Anterior cingulate cortex (tissue), 58 donors: ENCODE data around the gene CLSTN3.

Source experiments
- DNase-seq, 58 donors: peaks; one replicate each; lab custom pipeline; 2025; lab: John Stamatoyannopoulos, UW

The CLSTN3 gene

GRCh38 chr12:7123806-7124522 is 6.2 kb upstream of the CLSTN3 start:
- no peak for DNase-seq

DNA sequence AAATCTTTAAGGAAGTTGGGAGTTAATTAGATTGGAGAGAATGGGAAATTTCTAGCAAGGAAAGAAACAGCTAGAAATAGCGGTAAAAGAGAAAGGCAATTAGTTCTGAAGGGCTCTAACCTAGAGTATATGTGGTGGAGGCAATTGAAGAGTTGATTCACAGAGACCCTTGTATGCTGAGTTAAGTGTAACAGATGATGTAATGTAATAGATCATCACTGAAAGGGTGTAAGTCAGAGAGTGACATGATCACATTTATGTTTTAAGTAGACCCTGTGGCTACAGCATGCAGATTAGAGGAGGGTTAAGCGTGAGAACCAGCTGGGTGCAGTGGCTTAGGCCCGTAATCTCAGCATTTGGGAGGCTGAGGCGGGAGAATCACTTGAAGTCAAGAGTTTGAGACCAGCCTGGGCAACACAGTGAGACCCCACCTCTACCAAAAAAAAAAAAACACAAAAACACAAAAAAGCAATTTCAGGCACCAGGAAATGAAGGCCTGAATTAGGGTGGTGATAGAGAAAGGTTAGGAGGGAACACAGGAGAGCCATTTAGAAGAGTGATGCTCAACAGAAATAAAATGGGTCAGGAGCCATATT is 4.4 kb upstream of the CLSTN3 start:
- DNase-seq, result no peak

GRCh38 chr12:7127916-7128626 is 2.1 kb upstream of the CLSTN3 start:
- DNase-seq, result no peak

DNA sequence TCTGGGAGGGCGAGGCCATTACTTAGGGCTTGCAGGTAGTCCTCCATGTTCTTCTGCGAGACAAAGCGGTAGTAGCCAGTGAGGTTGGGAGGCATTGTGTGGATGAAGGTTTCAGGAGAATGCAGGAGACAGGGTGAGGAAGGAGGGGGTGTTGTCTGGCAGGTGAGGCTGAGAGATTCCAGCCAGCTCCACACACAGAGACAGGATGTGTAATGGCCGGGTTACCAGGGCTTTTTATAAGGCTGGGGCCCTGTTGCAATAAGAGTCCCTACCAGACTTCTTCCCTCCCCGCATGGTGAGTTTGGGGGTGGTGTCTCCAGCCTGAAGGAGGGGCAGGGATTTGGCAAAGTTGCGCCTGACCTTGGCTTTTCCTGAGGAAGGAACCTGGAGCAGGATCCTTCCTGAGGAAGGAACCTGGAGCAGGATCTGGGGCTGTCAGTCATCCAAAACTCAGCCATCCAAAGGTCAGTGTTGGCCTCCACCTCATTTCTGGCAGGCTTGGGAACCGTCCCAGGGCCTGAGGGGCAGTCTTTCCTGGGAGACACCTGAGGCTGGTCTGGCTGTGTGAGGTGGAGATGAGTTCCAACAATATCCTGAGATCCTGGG is 1.4 kb upstream of the CLSTN3 start, which contains the start of gene RBP5:
RBP5 (minus strand) TSS at position 209 of the 606 bp plus-strand sequence; CDS start at position 95, 114 bp downstream.
- DNase-seq, result no peak

DNA sequence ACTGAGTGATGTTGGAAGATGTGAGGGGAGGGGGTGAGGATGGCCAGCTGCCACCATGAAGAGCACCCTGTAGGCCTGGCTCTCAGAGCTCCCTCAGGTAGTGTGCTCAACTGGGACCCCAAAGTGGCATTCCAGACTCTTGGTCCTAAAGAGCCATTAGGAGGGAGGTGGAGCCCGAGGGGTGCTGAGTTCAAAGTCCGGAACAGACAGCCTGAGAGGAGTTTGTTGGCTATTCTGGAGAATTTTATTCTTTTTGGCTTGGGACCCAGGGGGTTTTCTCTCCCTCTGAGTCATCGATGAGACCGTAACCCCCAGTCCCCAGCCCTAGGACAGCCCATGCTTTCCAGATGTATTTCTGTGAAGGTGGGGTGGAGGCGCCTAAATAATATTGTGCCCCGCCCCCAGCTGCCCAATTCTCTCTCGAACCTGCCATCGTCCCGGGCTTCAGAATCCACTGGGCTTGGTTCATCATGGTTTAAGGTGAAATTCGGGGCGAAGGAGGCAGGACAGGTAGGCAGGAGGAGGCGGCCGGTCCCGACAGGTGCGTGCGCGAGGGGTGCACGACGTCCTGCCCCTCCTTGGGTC is 792 bp upstream of the CLSTN3 start:
- peak in 1 of 58 donors; percentile 29 for DNase-seq

DNA sequence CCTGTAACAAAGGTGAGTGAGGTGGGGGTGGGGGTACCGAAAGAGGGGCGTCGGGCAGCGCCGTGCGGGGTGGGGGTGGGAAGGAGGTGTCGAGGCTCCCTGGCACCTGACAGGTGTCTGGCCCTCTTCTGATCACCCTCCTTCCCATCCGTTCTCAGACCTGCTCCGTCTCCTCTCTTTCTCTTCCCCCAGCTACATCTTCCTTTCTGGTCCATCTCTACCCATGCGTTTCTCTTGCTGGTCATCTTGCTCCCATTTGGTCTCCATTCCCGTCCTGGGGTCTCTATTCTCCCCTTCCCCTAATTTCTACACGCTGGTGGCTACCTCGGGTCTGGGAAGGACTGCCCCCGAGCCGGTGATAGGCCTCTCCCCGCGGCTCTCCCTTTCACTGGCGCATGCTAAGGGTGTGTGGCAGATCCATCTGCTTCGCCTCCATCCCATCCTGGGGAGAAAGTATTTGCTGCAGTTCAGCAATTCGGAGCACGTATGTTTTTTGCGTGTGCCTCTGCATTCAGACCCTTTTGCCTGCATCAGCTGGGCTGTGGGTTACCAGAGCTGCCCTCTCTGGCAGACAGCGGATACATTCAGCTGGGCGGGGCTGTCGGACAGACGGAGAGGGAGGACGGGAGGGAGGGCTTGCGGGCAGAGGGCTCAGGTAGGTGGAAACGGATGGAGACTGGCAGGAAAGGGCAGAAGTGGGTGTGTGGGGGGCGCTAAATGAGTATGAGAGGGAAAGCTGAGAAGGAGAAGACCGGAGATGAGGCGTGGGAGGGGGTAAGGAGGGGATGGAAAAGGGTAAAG is 730 bp downstream of the CLSTN3 start:
- peak in 40 of 58 donors; percentile 9 to 66 (median 28) for DNase-seq

DNA sequence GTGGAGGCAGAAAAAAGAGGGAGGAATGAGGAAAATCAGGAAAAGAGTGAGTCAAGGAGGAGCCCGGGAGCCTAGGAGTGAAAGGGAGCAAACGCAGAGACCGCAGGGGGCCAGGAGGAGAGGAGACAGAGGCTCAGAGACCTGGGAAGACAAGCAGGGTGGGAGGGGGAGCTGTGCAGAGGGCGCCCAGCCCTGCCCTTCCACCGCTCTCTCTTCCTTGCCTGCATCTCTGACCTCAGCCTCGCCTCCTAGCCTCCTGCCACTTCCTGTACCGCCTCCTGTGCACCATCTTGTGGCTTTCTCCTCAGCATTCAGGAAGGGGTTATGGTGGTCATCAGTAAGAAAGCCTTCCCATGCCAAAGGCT is 1.3 kb downstream of the CLSTN3 start:
- DNase-seq, result no peak

DNA sequence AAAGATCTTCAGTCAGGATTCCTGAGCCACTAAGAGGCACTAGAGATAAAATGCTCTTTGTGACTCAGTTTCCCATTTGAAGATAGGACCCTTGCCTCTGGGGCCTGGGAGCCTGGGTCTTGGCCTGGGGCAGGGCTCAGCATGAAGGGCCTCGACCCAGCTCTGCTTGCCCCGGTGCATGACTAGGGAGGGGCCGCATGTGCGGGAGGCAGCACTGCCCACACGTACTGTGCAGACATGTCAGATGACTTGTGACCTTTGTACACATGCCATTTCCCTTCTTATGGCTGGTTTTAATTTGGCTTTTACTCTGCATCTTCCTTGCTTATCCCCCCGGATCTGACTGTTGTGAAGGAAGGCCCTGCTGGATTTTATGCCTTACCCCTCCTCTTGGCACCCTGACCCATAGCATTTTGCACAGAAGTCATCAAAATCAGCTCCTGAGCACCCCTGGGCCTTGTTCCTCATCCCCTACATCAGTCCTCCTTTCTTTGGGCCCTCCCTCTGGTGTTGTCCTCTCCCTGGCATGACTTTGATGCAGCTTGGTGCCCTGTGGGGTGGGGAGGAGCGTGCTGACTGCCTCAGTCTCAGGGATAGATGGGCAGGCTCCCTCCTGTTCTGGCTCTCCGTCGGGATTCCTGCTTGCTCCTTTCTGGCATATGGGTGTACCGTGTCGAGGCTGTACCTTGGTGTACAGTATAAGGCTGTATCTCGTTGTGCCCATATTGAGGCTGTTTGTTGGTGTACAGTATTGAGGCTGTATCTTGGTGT is 4.4 kb downstream of the CLSTN3 start:
- no peak for DNase-seq

- no peak for DNase-seq
These were observed 5.9 kb downstream of the CLSTN3 start for GRCh38 chr12:7136071-7136470.

DNA sequence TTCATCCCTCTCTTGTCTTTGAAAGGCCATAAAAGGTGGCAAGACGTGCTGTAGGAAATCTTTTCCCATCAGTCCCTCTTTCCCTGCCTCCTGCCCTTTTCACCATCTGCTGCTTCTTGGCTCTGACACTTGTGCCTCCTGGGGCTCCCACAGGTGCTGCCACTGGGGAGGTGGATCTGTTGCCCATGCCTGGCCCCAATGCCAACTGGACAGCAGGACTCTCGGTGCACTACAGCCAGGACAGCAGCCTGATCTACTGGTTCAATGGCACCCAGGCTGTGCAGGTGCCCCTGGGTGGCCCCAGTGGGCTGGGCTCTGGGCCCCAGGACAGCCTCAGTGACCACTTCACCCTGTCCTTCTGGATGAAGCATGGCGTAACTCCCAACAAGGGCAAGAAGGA is 6.5 kb downstream of the CLSTN3 start:
- DNase-seq, result no peak

- DNase-seq, result no peak
These were observed 7.7 kb downstream of the CLSTN3 start for GRCh38 chr12:7137908-7138307.

DNA sequence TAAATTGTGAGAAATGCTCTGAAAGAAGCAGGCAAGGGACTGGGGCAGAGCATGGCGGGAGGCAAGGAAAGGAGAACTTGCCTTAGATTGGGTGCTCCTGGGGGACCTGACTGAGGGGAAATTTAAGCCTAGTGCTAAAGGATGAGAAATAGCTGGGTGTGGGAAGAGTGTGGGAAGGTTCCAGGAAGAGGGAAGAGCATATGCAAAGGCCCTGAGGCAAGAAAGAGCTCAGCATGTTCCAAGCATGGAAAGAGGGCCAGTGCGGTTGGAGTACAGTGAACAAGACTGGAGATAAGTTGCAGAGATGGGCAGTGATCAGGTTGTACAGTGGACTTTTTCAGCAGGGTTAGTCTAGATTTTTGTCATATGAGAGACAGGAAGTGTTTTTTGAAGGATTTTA is 9.0 kb downstream of the CLSTN3 start:
- no peak for DNase-seq

DNA sequence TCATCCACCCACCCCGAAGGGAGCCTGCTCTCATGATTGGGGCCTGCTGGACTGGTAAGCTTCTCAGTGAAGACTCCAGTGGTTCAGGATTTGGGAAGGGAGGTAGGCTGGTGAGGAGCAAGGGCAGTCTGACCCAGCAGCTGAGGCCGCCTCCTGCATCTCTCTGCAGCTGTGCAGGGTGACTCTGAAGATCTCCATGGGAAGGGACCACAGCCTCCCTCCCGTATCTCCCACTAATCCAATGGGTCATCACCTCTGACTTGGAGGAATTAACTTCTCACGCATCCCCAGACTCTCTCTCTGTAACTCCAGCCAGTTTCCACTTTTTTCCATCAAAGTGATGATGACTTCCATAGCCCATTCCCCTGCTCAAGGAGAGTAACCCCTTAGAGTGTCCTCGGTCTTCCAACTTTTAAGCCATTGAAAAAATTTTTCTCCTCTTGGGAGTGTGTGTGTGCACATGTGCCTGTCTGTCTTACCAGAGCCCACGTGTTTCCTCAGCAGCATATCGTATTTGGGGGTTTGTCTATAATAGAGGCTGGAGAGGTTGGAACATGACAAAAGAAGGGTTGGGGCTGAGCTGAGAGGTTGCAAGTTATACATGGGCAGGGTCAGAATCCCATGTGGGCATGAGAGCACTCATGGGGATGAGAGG is 11.3 kb downstream of the CLSTN3 start:
- DNase-seq, result no peak

DNA sequence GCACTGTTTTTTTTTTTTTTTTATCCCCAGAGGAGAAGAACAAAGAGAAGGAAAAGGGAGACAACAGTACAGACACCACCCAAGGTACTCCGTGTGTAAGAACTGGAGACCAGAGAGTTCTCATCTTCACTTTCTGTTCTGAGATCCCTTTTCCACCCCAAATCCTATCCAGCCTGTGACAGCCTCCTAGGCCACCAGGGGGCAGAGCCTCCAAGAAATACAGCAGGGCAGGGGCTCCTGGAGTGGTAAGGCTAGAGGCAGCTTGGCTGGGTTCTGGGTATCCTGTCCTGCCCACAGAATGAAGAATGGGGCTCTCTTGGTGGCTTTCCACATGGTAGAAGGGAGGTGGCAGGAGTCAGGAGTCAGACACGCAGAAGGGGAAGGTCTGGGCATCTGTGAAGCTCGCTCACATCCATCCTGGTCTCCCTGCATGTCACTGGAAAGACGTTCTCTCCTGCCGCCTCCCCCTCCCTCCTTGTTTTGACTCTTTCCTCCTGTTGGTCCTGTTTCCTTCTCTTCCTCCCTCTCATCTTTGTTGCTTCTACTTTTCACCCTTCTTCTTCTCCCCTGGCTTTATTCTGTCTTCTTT is 12.0 kb downstream of the CLSTN3 start:
- DNase-seq, result peak in 14 of 58 donors; percentile 4 to 51 (median 14)

GRCh38 chr12:7142809-7143465 is 12.8 kb downstream of the CLSTN3 start:
- DNase-seq, result no peak

DNA sequence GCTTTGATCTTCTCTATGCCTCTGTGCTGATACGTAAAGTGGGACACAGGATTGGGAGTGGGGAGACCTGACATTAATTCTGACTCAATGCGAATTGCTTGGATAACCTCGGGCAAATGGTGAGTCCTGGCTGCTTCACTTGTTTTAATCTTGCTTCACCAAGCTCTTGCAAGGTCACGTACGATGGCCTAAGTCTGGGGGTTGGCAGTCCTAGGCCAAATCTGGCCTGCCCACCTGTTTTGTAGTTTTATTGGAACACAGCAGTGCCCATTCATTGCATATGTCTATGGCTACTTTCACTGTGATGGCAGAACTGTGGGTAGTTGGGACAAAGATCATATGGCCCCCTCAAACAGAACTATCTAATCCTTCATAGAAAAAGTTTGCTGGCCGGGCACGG is 13.4 kb downstream of the CLSTN3 start:
- DNase-seq, result no peak

DNA sequence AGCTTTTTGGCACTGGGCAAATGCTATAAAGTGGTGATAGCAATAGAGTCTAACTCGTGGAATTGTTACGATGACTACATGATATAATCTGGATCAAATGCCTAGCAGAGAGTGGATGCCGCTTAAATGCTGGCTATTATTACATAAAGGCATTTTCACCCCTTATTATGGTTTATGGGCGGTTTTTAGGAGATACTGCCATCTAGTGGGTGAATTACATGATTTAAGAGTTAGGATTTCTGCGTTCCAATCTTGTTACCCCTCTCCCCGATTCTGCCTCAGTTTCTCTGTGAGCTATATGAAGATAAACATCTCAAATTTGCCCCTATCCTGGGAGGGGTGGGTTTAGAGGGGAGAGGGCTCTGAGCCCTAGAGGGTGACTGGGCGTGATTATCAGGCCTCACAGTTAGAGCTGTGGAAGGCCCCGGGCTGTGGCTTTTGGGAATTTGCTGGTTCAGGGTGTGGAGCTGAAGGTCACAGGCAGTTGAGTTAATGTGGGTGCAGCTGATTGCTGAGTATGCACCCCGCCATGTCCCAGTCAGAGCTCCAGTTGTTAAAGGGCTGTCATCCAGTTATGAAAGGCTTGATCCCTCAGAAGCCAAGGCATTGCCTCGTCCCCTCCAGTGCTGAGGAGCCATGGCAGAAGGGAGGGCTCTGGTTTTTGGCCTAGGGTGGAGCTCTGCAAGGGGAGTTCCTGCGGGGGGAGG is 14.4 kb downstream of the CLSTN3 start:
- peak in 1 of 58 donors; percentile 5 for DNase-seq
